ENCODE data around the gene TBC1D16.

Gene TBC1D16

GRCh38 chr17:79925242-79925957 lies 110.3 kb downstream of the TBC1D16 start:
- no peak for DNase-seq

GRCh38 chr17:79924639-79924976 lies 111.1 kb downstream of the TBC1D16 start:
- no peak for DNase-seq

- DNase-seq: no peak
Observed at GRCh38 chr17:79923974-79924638, 111.6 kb downstream of the TBC1D16 start.

- DNase-seq: no peak
Observed at GRCh38 chr17:79922798-79923197, 112.9 kb downstream of the TBC1D16 start.

- no peak for DNase-seq
Observed at GRCh38 chr17:79922116-79922601, 113.5 kb downstream of the TBC1D16 start.

- no peak for DNase-seq
Observed at GRCh38 chr17:79921411-79922115, 114.1 kb downstream of the TBC1D16 start.

GRCh38 chr17:79920751-79921410 lies 114.8 kb downstream of the TBC1D16 start:
- DNase-seq: no peak

- no peak for DNase-seq
Observed at GRCh38 chr17:79919862-79920720, 115.6 kb downstream of the TBC1D16 start.

- DNase-seq: no peak
Observed at GRCh38 chr17:79919164-79919585, 116.5 kb downstream of the TBC1D16 start.

GRCh38 chr17:79918581-79919163 lies 117.0 kb downstream of the TBC1D16 start:
- DNase-seq: no peak

- no peak for DNase-seq
Observed at GRCh38 chr17:79917902-79918484, 117.7 kb downstream of the TBC1D16 start.

- no peak for DNase-seq
Observed at GRCh38 chr17:79916991-79917901, 118.4 kb downstream of the TBC1D16 start.

- DNase-seq: no peak
Observed at GRCh38 chr17:79916506-79916905, 119.2 kb downstream of the TBC1D16 start.

GRCh38 chr17:79915850-79916430 lies 119.7 kb downstream of the TBC1D16 start:
- no peak for DNase-seq

GRCh38 chr17:79914813-79915740 lies 120.6 kb downstream of the TBC1D16 start:
- no peak for DNase-seq

GRCh38 chr17:79913896-79914812 lies 121.5 kb downstream of the TBC1D16 start:
- DNase-seq: no peak

- no peak for DNase-seq
Observed at GRCh38 chr17:79913451-79913850, 122.2 kb downstream of the TBC1D16 start.

Measured in fibroblast of skin of abdomen (primary cell).